K562 (cell line): ENCODE measurements around the gene KCNAB1. TPM values are rescaled to one million over a fixed set of nuclear protein-coding genes. Genes with fewer than 3 reads are reported as not detected.

Experiments used
- ATAC-seq: fragments of 200-7000 bp; cut with Tn5 transposase; 3 replicates; pipeline ENCODE4 v1.9.1; 2020; ENCODE audit warnings: moderate library complexity
- BruUV-seq: library from RNA; stranded (reverse); fragments of 400-500 nt; replicated peaks from 2 replicates; lab custom pipeline; 2021; lab: Mats Ljungman, UMichigan
- CTCF ChIA-PET: fragments of 300-600 bp; formaldehyde crosslinking; extraction: SDS; loops from one replicate; lab custom pipeline; 2021; ENCODE audit warnings: low intra/inter-chr PET ratio; lab: Yijun Ruan, JAX
- POLR2A ChIA-PET: fragments of 300-600, 350-650 bp; sonication (Branson Sonifier 250); formaldehyde crosslinking; extraction: SDS; loops from one replicate; lab custom pipeline; 2021; ENCODE audit warnings: antibody characterized with exemption, inconsistent platforms; lab: Yijun Ruan, JAX
- DNase-seq, 4 experiments: peaks; one replicate each; pipeline versions ENCODE4 v3.0.0 to v3.0.0-alpha.2; 2011 to 2018; ENCODE audit warnings: low spot score in 3 of 4, mixed read lengths in 3 of 4; ENCODE audit errors: extremely low read depth in 1 of 4
- FAIRE-seq: peaks from 2 replicates; lab custom pipeline; 2011; peaks lifted over from hg19 to GRCh38; lab: Jason Lieb, UNC
- H2AFZ ChIP-seq: 2 replicates; pipeline ENCODE4 v1.6.0; 2011; ENCODE audit warnings: low read depth, low read length, control low read depth, inconsistent platforms
- H3K27ac ChIP-seq: fragments of 200-600 bp; 3 replicates; pipeline ENCODE4 v1.8.0; 2011; ENCODE audit warnings: low read depth, mild to moderate bottlenecking, control low read depth, inconsistent platforms, low read length, moderate library complexity, mixed read lengths; ENCODE audit errors: extremely low read depth
- H3K27me3 ChIP-seq, 2 experiments: fragments of 300-600 bp in 1 of 2; 2 replicates in 1 of 2; 3 replicates in 1 of 2; pipeline versions ENCODE4 v1.6.0 to v1.8.0; 2011; ENCODE audit warnings: inconsistent platforms in 2 of 2, low read length in 2 of 2, mild to moderate bottlenecking in 1 of 2, mixed read lengths in 1 of 2, moderate library complexity in 1 of 2; ENCODE audit not compliant: control insufficient read depth in 2 of 2, insufficient read depth in 2 of 2
- H3K36me3 ChIP-seq: fragments of 300-600 bp; 3 replicates; pipeline ENCODE4 v1.8.0; 2011; ENCODE audit warnings: mild to moderate bottlenecking, low read length, inconsistent platforms; ENCODE audit not compliant: control insufficient read depth, insufficient read depth
- H3K4me1 ChIP-seq, 2 experiments: fragments of 200-600 bp in 1 of 2; replicated peaks in 1 of 2; 2 replicates in 1 of 2; 3 replicates in 1 of 2; pipeline versions ENCODE4 v1.5.1 to v1.8.0; 2011; ENCODE audit warnings: inconsistent platforms in 2 of 2, low read length in 2 of 2, mild to moderate bottlenecking in 1 of 2, mixed read lengths in 1 of 2, moderate library complexity in 1 of 2; ENCODE audit not compliant: control insufficient read depth in 2 of 2, insufficient read depth in 2 of 2
- H3K4me2 ChIP-seq: 2 replicates; pipeline ENCODE4 v1.6.1; 2011; ENCODE audit warnings: low read length, control low read depth, inconsistent platforms, mixed read lengths; ENCODE audit not compliant: insufficient read depth
- H3K4me3 ChIP-seq: fragments of 200-600 bp; sonication (generic), shearing (Covaris generic); 2 replicates; pipeline ENCODE4 v1.5.1; 2016; ENCODE audit warnings: control low read depth, inconsistent platforms
- H3K79me2 ChIP-seq: fragments of 200-600 bp; 3 replicates; pipeline ENCODE4 v1.8.0; 2011; ENCODE audit warnings: low read length, inconsistent platforms; ENCODE audit not compliant: control insufficient read depth, insufficient read depth
- H3K9ac ChIP-seq, 2 experiments: 2 replicates each; pipeline versions ENCODE4 v1.6.0 to v1.6.1; 2011; ENCODE audit warnings: low read depth in 2 of 2, low read length in 2 of 2, control low read depth in 1 of 2, inconsistent platforms in 1 of 2, mild to moderate bottlenecking in 1 of 2, mixed read lengths in 1 of 2; ENCODE audit not compliant: insufficient read depth in 1 of 2
- H3K9me1 ChIP-seq: one replicate; pipeline ENCODE4 v1.6.0; 2011; ENCODE audit warnings: inconsistent platforms, mild to moderate bottlenecking, low read length, moderate library complexity; ENCODE audit not compliant: control insufficient read depth, insufficient read depth
- H3K9me3 ChIP-seq: replicated peaks from 2 replicates; pipeline ENCODE4 v1.5.1; 2011; ENCODE audit warnings: low read depth, low read length, inconsistent platforms; ENCODE audit not compliant: control insufficient read depth, insufficient read depth
- H4K20me1 ChIP-seq: replicated peaks from 2 replicates; pipeline ENCODE4 v1.6.1; 2011; ENCODE audit warnings: low read length, inconsistent platforms, mixed read lengths; ENCODE audit not compliant: control insufficient read depth, insufficient read depth
- POLR2A ChIP-seq: fragments of 450-650 bp; conservative IDR thresholded peaks from 2 replicates; pipeline ENCODE4 v1.6.1; 2016
- ZFPM2 ChIP-seq: fragments of 250-450 bp; sonication (Bioruptor Pico); IDR thresholded peaks from 2 replicates; pipeline ENCODE4 v1.5.1; 2022; ENCODE audit warnings: mild to moderate bottlenecking
- ZNF512 ChIP-seq: IDR thresholded peaks from 2 replicates; pipeline ENCODE4 v1.6.1; 2016; ENCODE audit warnings: missing genetic modification characterization, missing compliant biosample characterization
- WGBS: fragments of 100-300 bp; shearing (Covaris generic); methylation state at CpG from one replicate; pipeline ENCODE4 v1.1.6; 2016; ENCODE audit warnings: low coverage, mixed read lengths; ENCODE audit not compliant: insufficient coverage; ENCODE audit errors: missing lambda C conversion rate; 5-methylcytosine and 5-hydroxymethylcytosine counted together
- in situ Hi-C: fragments of 300-500 bp; cut with MboI; formaldehyde crosslinking; loops from 4 replicates; pipeline ENCODE4 v1.15.0; 2018; ENCODE audit warnings: inconsistent platforms, mixed read lengths
- intact Hi-C: fragments of 100-400 bp; cut with micrococcal nuclease; formaldehyde crosslinking; loops from 2 replicates; pipeline ENCODE4 v1.14.2; 2022
- polyA plus RNA-seq, 8 experiments: library from polyadenylated mRNA; depleted of rRNA in 4 of 8; stranded (reverse) in 5 of 8; unstranded in 3 of 8; fragments of >200 nt; fragmentation: Nextera tagmentation in 2 of 8; fragmentation: Illumina TruSeq in 1 of 8; extraction: Ambion mirVana in 2 of 8; extraction: Trizol in 1 of 8; gene quantifications; 2 replicates each; pipeline versions ENCODE4 v1.2.1 to v1.2.3, GENCODE V29; 2011 to 2014; ENCODE audit warnings: inconsistent platforms in 1 of 8, missing spikeins in 1 of 8
- total RNA-seq, 7 experiments: library from RNA; depleted of rRNA in 6 of 7; stranded (reverse); fragments of >200 nt in 6 of 7; fragmentation: Illumina TruSeq in 2 of 7; extraction: Trizol in 2 of 7; gene quantifications; 2 replicates each; pipeline versions ENCODE4 v1.2.1 to v1.2.3, GENCODE V29; 2011 to 2021; ENCODE audit warnings: low replicate concordance in 1 of 7
- TF ChIP-seq, protein P1 (sequence below): fragments of 250-450 bp; sonication (Bioruptor Pico); IDR thresholded peaks from 2 replicates; pipeline ENCODE4 v1.5.0; 2020; ENCODE audit warnings: mild to moderate bottlenecking, borderline replicate concordance
- TF ChIP-seq, protein P2 (sequence below): sonication (generic); formaldehyde crosslinking; IDR thresholded peaks from 2 replicates; pipeline ENCODE4 v1.8.0; 2023; ENCODE audit warnings: mild to moderate bottlenecking, missing genetic modification reagents
- TF ChIP-seq, protein P3 (sequence below): fragments of 200-600 bp; sonication (generic); IDR thresholded peaks from one replicate; pipeline ENCODE4 v1.6.1; 2012; ENCODE audit warnings: mild to moderate bottlenecking, low read depth, low read length, inconsistent platforms

KCNAB1 gene
- total and polyA plus RNA-seq, 9 of the 15 experiments (the other 6 are each of a cell fraction or from before 2014, with no cell fraction given) = 0.14 to 1.2 (median 0.51) TPM

DNA sequence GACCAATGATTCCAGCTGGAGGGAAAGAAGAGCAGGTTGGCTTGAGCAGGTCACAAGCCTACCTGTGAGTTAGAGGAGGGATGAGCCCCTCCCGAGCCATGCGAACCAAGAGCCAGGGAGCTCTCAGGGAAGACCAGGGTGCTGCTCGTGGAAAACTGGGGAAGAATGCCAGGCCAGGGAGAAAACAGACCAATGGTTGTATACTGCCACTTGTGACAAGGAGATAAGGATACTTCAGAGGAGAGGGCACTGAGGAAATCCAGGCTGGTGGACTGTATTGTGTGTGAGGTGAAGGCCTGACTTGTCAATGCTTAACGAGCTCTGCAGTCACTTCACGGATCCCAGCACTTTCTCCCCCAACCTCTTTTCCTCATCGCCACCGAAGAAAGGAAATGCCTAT lies 256.9 kb downstream of the KCNAB1 start:
- Histone ChIP-seq H3K9me3 (no peaks in the 10 kb centered on the region), H3K9me1 (no peaks in the 10 kb centered on the region), H3K4me3 (no peak overlapping the region), H4K20me1 (no peaks in the 10 kb centered on the region), H3K9ac (no peak overlapping the region), H3K4me1 (no peaks in the 10 kb centered on the region), H3K36me3 (no peaks in the 10 kb centered on the region), H2AFZ (no peak overlapping the region), H3K27me3 (peaks cover 10 to 28% of the 10 kb centered on the region in 2 experiments; a peak in 4 of 5 replicates), H3K27ac (no peak overlapping the region), H3K79me2 (no peaks in the 10 kb centered on the region), H3K4me2 (no peak overlapping the region)
- FAIRE-seq (no peak), ATAC-seq (no peak), DNase-seq (no peak)
- intact Hi-C loops = no loop called here
- 0% methylated on average over 7 of the region's 7 CpGs for WGBS
- BruUV-seq = no TSS peak
- ChIA-PET CTCF (no interaction called here), POLR2A (interaction anchor here (0.6 to 1.1 kb wide), 2 partner anchors 20 to 526 kb away, joined by 3 read pairs; no protein-coding TSS in a partner anchor)
- in situ Hi-C loops = loop anchor here (25.0 kb wide), 1 partner anchor 215 kb away; no protein-coding TSS in a partner anchor
- TF ChIP-seq, protein P1, sequence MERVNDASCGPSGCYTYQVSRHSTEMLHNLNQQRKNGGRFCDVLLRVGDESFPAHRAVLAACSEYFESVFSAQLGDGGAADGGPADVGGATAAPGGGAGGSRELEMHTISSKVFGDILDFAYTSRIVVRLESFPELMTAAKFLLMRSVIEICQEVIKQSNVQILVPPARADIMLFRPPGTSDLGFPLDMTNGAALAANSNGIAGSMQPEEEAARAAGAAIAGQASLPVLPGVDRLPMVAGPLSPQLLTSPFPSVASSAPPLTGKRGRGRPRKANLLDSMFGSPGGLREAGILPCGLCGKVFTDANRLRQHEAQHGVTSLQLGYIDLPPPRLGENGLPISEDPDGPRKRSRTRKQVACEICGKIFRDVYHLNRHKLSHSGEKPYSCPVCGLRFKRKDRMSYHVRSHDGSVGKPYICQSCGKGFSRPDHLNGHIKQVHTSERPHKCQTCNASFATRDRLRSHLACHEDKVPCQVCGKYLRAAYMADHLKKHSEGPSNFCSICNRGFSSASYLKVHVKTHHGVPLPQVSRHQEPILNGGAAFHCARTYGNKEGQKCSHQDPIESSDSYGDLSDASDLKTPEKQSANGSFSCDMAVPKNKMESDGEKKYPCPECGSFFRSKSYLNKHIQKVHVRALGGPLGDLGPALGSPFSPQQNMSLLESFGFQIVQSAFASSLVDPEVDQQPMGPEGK (CRISPR knock-in tag) = no peak
- no peak for TF ChIP-seq ZFPM2 (CRISPR knock-in tag)
- TF ChIP-seq, protein P2, sequence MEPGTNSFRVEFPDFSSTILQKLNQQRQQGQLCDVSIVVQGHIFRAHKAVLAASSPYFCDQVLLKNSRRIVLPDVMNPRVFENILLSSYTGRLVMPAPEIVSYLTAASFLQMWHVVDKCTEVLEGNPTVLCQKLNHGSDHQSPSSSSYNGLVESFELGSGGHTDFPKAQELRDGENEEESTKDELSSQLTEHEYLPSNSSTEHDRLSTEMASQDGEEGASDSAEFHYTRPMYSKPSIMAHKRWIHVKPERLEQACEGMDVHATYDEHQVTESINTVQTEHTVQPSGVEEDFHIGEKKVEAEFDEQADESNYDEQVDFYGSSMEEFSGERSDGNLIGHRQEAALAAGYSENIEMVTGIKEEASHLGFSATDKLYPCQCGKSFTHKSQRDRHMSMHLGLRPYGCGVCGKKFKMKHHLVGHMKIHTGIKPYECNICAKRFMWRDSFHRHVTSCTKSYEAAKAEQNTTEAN (CRISPR knock-in tag) = no peak
- TF ChIP-seq POLR2A = no peak
- TF ChIP-seq ZNF512 (tag) = no peak
- TF ChIP-seq, protein P3, sequence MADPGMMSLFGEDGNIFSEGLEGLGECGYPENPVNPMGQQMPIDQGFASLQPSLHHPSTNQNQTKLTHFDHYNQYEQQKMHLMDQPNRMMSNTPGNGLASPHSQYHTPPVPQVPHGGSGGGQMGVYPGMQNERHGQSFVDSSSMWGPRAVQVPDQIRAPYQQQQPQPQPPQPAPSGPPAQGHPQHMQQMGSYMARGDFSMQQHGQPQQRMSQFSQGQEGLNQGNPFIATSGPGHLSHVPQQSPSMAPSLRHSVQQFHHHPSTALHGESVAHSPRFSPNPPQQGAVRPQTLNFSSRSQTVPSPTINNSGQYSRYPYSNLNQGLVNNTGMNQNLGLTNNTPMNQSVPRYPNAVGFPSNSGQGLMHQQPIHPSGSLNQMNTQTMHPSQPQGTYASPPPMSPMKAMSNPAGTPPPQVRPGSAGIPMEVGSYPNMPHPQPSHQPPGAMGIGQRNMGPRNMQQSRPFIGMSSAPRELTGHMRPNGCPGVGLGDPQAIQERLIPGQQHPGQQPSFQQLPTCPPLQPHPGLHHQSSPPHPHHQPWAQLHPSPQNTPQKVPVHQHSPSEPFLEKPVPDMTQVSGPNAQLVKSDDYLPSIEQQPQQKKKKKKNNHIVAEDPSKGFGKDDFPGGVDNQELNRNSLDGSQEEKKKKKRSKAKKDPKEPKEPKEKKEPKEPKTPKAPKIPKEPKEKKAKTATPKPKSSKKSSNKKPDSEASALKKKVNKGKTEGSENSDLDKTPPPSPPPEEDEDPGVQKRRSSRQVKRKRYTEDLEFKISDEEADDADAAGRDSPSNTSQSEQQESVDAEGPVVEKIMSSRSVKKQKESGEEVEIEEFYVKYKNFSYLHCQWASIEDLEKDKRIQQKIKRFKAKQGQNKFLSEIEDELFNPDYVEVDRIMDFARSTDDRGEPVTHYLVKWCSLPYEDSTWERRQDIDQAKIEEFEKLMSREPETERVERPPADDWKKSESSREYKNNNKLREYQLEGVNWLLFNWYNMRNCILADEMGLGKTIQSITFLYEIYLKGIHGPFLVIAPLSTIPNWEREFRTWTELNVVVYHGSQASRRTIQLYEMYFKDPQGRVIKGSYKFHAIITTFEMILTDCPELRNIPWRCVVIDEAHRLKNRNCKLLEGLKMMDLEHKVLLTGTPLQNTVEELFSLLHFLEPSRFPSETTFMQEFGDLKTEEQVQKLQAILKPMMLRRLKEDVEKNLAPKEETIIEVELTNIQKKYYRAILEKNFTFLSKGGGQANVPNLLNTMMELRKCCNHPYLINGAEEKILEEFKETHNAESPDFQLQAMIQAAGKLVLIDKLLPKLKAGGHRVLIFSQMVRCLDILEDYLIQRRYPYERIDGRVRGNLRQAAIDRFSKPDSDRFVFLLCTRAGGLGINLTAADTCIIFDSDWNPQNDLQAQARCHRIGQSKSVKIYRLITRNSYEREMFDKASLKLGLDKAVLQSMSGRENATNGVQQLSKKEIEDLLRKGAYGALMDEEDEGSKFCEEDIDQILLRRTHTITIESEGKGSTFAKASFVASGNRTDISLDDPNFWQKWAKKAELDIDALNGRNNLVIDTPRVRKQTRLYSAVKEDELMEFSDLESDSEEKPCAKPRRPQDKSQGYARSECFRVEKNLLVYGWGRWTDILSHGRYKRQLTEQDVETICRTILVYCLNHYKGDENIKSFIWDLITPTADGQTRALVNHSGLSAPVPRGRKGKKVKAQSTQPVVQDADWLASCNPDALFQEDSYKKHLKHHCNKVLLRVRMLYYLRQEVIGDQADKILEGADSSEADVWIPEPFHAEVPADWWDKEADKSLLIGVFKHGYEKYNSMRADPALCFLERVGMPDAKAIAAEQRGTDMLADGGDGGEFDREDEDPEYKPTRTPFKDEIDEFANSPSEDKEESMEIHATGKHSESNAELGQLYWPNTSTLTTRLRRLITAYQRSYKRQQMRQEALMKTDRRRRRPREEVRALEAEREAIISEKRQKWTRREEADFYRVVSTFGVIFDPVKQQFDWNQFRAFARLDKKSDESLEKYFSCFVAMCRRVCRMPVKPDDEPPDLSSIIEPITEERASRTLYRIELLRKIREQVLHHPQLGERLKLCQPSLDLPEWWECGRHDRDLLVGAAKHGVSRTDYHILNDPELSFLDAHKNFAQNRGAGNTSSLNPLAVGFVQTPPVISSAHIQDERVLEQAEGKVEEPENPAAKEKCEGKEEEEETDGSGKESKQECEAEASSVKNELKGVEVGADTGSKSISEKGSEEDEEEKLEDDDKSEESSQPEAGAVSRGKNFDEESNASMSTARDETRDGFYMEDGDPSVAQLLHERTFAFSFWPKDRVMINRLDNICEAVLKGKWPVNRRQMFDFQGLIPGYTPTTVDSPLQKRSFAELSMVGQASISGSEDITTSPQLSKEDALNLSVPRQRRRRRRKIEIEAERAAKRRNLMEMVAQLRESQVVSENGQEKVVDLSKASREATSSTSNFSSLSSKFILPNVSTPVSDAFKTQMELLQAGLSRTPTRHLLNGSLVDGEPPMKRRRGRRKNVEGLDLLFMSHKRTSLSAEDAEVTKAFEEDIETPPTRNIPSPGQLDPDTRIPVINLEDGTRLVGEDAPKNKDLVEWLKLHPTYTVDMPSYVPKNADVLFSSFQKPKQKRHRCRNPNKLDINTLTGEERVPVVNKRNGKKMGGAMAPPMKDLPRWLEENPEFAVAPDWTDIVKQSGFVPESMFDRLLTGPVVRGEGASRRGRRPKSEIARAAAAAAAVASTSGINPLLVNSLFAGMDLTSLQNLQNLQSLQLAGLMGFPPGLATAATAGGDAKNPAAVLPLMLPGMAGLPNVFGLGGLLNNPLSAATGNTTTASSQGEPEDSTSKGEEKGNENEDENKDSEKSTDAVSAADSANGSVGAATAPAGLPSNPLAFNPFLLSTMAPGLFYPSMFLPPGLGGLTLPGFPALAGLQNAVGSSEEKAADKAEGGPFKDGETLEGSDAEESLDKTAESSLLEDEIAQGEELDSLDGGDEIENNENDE = no peak
